PC-3 (cell line): Measurements from ENCODE around the gene TBXAS1.

Source experiments
- EZH2 ChIP-seq: fragments of 300-600 bp; sonication (generic); IDR thresholded peaks from one replicate; pipeline ENCODE4 v1.6.1; 2017; ENCODE audit warnings: antibody characterized with exemption, mild to moderate bottlenecking, low read length; ENCODE audit not compliant: unreplicated experiment
- EZH2phosphoT487 ChIP-seq: fragments of 300-600 bp; sonication (generic); IDR thresholded peaks from 2 replicates; pipeline ENCODE4 v1.6.1; 2018; ENCODE audit warnings: mild to moderate bottlenecking, antibody characterized with exemption, low read length, borderline replicate concordance
- TF ChIP-seq, protein P1 (sequence below): fragments of 300-600 bp; sonication (generic); conservative IDR thresholded peaks from 2 replicates; pipeline ENCODE4 v1.5.1; 2017; ENCODE audit warnings: antibody characterized with exemption, low read depth, mild to moderate bottlenecking, low read length

DNA sequence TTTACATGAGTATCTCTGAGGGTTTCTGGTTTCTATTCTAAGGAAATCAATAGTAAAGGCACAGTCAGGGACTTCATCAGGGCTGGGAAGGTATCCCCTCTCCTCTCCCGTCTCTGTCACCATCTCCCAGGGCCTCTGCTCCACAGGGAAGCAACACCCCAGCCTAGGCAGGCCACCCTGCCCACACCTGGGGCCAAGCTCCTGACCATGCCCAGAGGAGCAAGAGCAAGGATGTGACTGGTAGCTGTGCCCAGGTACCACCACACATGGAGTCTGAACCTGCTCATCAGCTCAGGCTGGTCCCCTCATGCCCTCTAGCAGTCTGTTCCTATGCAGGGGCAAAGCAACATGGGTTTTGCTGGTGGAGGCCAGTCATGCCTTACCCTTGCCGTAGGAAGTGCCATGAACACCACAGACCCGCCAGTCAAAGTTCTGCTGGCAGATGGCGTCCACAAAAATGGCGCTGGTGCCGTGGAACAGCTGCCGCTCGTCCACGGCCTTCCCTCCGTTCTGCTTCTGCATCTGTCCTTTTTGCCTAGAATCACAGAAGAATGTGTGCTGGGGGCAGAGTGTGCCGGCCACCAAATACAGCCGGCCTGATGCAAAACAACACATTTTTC, 196.9 kb downstream of the TBXAS1 start:
- TF ChIP-seq EZH2phosphoT487: no peak
- TF ChIP-seq, protein P1, sequence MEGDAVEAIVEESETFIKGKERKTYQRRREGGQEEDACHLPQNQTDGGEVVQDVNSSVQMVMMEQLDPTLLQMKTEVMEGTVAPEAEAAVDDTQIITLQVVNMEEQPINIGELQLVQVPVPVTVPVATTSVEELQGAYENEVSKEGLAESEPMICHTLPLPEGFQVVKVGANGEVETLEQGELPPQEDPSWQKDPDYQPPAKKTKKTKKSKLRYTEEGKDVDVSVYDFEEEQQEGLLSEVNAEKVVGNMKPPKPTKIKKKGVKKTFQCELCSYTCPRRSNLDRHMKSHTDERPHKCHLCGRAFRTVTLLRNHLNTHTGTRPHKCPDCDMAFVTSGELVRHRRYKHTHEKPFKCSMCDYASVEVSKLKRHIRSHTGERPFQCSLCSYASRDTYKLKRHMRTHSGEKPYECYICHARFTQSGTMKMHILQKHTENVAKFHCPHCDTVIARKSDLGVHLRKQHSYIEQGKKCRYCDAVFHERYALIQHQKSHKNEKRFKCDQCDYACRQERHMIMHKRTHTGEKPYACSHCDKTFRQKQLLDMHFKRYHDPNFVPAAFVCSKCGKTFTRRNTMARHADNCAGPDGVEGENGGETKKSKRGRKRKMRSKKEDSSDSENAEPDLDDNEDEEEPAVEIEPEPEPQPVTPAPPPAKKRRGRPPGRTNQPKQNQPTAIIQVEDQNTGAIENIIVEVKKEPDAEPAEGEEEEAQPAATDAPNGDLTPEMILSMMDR: no peak
- TF ChIP-seq EZH2: no peak
